AG10803 (cell line): ENCODE measurements around the gene TRIM44.

Source experiments
- DNase-seq: peaks from one replicate; pipeline ENCODE4 v3.0.0; 2010; ENCODE audit warnings: low read depth
- H3K4me3 ChIP-seq: 2 replicates; pipeline ENCODE4 v1.5.1; 2011; ENCODE audit warnings: mild to moderate bottlenecking, low read length, control low read depth
- TF ChIP-seq, protein P1 (sequence below): conservative IDR thresholded peaks from 2 replicates; pipeline ENCODE4 v1.5.1; 2011; ENCODE audit warnings: mild to moderate bottlenecking, low read length, control low read depth, inconsistent platforms

TRIM44 gene

DNA sequence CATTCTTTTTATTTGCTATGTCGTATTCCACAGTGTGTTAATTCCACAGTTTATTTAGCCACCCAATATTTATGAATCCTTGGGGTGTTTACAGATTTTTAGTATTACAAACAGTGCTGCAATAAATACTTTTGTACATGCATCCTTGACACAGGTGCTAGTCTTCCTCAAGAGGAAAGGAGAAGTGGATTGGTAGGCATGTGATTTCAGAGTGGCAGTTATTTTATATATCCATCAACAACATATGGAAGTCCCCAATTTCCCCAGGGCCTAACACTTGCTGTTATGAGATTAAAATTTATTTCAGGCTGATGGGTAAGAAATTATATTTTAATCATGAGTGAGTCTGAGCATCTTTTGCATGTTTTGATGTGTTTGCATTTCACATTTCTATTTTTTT lies 17.9 kb downstream of the TRIM44 start:
- TF ChIP-seq, protein P1, sequence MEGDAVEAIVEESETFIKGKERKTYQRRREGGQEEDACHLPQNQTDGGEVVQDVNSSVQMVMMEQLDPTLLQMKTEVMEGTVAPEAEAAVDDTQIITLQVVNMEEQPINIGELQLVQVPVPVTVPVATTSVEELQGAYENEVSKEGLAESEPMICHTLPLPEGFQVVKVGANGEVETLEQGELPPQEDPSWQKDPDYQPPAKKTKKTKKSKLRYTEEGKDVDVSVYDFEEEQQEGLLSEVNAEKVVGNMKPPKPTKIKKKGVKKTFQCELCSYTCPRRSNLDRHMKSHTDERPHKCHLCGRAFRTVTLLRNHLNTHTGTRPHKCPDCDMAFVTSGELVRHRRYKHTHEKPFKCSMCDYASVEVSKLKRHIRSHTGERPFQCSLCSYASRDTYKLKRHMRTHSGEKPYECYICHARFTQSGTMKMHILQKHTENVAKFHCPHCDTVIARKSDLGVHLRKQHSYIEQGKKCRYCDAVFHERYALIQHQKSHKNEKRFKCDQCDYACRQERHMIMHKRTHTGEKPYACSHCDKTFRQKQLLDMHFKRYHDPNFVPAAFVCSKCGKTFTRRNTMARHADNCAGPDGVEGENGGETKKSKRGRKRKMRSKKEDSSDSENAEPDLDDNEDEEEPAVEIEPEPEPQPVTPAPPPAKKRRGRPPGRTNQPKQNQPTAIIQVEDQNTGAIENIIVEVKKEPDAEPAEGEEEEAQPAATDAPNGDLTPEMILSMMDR = no peak
- DNase-seq = no peak
- H3K4me3 ChIP-seq = no peak overlapping the region

DNA sequence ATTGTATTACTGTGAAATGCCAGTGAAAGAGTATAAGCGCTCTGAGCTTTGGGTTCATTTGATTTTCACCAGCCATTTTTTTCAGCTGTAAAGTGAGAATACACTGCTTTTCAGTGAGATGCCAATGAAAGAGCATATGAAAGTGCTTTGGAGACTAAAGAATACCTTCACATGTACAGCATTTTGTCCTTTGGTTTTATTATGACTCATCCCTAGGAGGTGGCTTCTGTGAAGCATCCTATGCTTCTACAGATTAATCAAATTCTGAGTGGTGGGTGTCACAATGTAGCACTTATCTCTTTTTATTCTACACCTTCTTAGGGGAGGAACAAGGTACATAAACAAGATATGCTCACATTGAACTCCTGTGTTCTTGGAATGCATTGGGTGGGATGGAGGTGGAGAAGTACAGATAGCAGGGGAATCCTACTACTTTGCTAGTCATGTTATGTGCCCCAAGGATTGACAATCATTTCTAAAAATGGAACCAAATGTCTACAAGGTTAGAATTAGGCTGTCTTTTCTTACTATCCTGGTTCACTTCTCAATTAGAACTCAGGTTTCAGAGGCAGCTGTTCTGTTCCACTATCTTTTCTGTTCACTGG lies 18.7 kb downstream of the TRIM44 start:
- DNase-seq = no peak
- TF ChIP-seq, protein P1 = no peak
- no peak overlapping the region for H3K4me3 ChIP-seq

DNA sequence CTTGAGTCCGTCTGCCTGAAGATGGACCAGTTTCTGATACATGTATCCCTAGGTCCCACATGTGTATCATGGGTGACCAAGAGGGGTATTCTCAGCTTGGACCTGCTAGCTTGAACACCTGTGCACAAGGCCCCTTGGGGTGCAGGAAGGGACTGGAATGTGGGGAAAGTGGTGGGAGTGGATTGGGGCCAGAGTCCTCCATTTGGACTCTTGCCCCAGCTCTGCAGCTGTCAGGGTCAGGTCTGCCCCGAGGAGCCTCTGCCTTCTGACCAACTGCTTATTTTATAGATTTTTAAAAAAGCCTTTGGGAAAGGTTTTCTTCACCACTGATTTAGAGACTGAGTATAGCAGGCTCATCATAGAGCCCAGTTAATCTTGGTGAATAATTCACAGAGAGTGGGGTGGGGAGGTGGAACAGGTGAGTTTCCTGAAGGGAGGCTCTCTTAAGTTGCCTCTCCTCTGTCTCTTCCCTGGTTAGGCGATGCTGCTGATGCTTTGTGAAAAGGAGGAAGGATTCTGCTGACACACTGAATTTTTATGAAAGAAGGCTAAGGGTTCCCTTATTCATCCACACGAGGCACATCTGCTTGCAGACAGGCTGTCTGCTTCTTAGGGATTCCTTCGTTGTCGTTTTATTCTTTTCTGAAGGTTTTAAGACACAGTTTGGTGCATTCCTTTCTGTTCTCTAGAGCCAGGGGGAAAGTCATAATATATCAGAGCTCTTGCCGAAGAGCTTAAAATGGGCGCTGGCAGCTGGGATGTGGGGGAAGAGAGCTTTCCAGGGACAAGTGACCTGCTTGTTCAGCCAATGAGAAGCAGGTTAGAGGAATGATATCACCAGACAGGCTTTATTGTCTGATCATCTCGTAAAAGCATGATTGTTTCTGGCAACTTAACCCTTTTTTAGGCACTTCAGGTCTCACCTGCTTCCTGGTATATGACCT lies 19.9 kb downstream of the TRIM44 start:
- TF ChIP-seq, protein P1 = no peak
- peak; percentile 45 for DNase-seq
- H3K4me3 ChIP-seq = no peak overlapping the region

DNA sequence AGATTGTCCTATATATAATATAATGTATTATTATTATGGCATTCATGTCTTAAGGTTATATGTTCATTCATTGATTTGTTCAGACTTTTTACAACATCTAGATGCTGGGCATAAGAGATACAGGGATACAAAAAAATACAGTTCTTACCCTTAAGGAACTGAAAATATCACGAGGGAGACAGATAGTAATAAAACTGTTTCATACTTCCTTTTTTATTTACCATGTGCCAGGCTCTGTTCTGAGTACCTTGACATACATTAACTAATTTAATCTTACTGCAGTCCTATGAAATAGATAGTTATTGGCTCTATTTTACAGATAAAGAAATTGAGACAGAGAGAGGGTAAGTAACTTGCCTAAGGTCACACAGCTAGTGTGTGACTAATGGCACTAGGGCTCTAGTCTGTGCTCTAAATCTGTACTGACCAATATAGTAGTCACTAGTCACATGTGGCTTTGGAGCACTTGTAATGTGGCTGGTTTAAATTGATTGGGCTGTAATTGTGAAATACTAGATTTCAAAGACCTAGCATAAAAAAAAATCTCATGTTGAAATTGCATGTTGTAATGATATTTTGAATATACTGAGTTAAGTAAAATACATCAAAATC lies 21.3 kb downstream of the TRIM44 start:
- DNase-seq = peak; percentile 64
- TF ChIP-seq, protein P1 = no peak
- H3K4me3 ChIP-seq = no peak overlapping the region

DNA sequence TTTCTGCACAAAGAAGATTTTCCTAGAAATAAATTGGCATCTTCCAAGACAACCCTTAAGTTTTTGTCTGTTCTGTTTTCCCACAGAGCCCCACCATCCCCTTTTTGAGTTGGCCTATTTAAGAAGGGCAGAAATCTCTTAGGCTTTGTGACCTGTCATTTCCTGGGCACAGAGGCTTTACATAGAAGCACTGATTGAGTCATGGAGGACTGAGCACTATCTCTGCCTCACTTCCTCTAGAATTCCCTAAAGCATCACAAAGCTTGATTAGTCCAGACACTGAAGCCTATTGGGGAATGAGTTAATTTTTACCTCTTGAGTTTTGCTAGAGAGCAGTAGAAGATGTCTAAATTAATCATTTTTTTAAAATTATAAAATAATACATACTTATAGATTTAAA lies 25.4 kb downstream of the TRIM44 start:
- no peak overlapping the region for H3K4me3 ChIP-seq
- TF ChIP-seq, protein P1 = no peak
- DNase-seq = peak; percentile 21

DNA sequence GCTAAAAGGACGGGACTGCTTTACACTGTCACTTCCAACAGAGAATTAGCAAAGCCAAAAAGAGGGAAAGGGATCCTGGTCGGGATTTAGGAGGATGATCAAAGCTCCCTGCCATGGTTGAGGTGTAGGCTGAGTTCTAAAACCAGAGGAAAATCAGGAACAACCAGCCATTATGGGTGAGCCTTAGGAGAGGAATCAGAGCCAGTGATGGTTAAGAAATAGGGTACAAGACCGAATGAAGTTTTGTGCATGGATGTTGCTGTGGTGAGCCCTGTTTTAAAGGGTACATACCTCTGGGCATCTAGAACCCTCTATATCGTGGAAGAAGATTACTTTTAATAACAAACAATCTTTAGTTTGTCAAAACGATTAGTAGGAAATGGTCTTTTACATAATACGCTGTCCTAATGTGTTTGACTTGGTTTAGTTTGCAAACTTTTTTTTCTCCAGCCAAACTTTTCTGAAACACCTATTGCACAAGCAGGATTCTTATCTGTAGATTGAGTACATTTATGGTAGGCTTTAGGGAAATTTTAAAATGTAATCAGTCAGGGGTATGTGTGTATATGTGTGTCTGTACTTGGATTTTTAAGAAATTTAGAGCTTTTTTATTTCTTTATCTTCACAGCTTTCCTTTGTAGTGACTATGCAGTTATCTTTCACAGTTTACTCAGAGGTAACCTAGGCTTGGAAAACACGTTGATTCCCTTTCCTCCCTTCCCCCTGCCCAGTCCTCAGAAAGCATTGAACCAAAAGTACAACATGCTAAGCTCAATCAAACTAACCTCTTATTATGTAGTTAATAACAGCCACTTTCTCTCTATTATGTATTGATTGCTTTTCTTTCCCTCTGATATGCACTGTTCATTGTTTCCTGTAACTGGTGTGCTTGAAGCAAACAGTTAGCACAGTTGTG lies 26.8 kb downstream of the TRIM44 start:
- DNase-seq = no peak
- no peak overlapping the region for H3K4me3 ChIP-seq
- TF ChIP-seq, protein P1 = no peak
